LoVo (cell line): ENCODE measurements around the gene GIT2.
A peak's percentile ranks its signal among the peaks of the same experiment; 100 is the strongest.
"Not testable (repeated sequence)": the region's sequence is repeated elsewhere in the genome, so short reads cannot be mapped to it uniquely, and the experiment has no call there.

ENCODE experiments used
- DNase-seq: peaks from one replicate; pipeline ENCODE4 v3.0.0-alpha.2; 2016; ENCODE audit warnings: low spot score

The GIT2 gene

GRCh38 chr12:109995686-109996482 is at the start of gene GIT2:
Gene GIT2, minus strand, starts transcription at chr12:109996368. Its CDS starts 144 bp downstream, at chr12:109996224.
- DNase-seq: peak; percentile 96

GRCh38 chr12:110042264-110042663 is 46.1 kb upstream of the GIT2 start:
- DNase-seq: no peak

- DNase-seq: peak; percentile 90
Measured at GRCh38 chr12:110039085-110039807, 43.1 kb upstream of the GIT2 start.

GRCh38 chr12:110038741-110039084 is 42.5 kb upstream of the GIT2 start:
- no peak for DNase-seq

- no peak for DNase-seq
Measured at GRCh38 chr12:110037315-110037714, 41.1 kb upstream of the GIT2 start.

GRCh38 chr12:110035534-110036104 is 39.5 kb upstream of the GIT2 start:
- no peak for DNase-seq

GRCh38 chr12:110033888-110034287 is 37.7 kb upstream of the GIT2 start:
- no peak for DNase-seq

- no peak for DNase-seq
Measured at GRCh38 chr12:110029290-110029815, 33.2 kb upstream of the GIT2 start.

- DNase-seq: no peak
Measured at GRCh38 chr12:110028323-110028722, 32.2 kb upstream of the GIT2 start.

- no peak for DNase-seq
Measured at GRCh38 chr12:110024051-110024450, 27.9 kb upstream of the GIT2 start.

- DNase-seq: no peak
Measured at GRCh38 chr12:110023059-110023980, 27.2 kb upstream of the GIT2 start.

- DNase-seq: no peak
Measured at GRCh38 chr12:110020956-110021355, 24.8 kb upstream of the GIT2 start.

GRCh38 chr12:110015132-110015531 is 19.0 kb upstream of the GIT2 start:
- DNase-seq: no peak

- DNase-seq: no peak
Measured at GRCh38 chr12:110012659-110013058, 16.5 kb upstream of the GIT2 start.

GRCh38 chr12:110012137-110012536 is 16.0 kb upstream of the GIT2 start:
- no peak for DNase-seq

- no peak for DNase-seq
Measured at GRCh38 chr12:110010853-110011723, 14.9 kb upstream of the GIT2 start.

- DNase-seq: not testable (repeated sequence)
Measured at GRCh38 chr12:110008681-110009398, 12.7 kb upstream of the GIT2 start.

- no peak for DNase-seq
Measured at GRCh38 chr12:110007881-110008280, 11.7 kb upstream of the GIT2 start.

- DNase-seq: no peak
Measured at GRCh38 chr12:110006115-110006514, 9.9 kb upstream of the GIT2 start.

GRCh38 chr12:110005319-110005973 is 9.3 kb upstream of the GIT2 start:
- DNase-seq: no peak
